ENCODE results near the gene EEF1G.

EEF1G gene

DNA sequence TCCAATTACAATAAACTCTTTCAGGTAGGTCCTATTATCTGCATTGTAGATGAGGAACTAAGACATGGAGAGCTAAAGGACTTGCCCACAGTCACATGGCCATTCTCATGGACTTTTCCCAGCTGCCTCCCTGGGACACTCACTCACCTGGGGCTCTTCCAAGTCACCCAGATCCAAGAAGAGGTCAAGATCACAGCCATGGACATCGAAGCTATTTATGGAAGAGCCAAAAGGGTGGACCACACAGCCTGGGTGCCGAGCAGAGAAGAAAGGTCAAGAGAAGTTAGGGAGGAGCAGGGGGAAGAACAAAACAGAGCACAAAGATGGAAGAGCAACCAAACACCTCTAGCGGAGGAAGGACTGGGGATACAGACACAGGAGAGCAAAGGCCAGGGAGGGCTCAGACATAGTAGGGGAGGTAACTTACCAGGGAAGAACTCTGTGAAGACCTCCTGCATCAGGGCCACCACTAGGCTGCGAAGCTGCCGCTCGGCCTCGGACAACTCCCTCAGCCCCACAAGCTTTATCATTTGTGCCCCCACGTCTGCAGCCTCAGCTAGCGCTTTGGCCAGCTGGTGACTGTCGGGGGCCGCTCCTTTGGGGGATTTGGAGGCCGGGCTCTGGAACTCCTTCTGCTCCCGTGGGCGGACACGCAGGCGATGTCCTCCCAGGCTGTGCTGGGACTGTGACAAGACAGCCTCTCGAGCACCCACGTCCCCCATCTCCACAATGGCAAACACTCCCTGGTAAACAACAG, 7.4 kb upstream of the EEF1G start:
- TF ChIP-seq, protein P1, sequence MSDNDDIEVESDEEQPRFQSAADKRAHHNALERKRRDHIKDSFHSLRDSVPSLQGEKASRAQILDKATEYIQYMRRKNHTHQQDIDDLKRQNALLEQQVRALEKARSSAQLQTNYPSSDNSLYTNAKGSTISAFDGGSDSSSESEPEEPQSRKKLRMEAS (IDR thresholded peaks at IDR 0.05): no peak
- TF ChIP-seq RAD21 (IDR thresholded peaks at IDR 0.05; ENCODE audit: low read depth) (no peak), EGR1 (IDR thresholded peaks at IDR 0.05) (no peak), NFIC (IDR thresholded peaks at IDR 0.05) (no peak), EP300 (IDR thresholded peaks at IDR 0.05; ENCODE audit: borderline replicate concordance) (no peak), TEAD4 (IDR thresholded peaks at IDR 0.05) (no peak), CREB1 (IDR thresholded peaks at IDR 0.05; ENCODE audit: low read depth) (no peak), YY1 (IDR thresholded peaks at IDR 0.05; ENCODE audit: low read depth) (no peak), TCF12 (IDR thresholded peaks at IDR 0.05; ENCODE audit: low read depth) (no peak), FOXM1 (IDR thresholded peaks at IDR 0.05; ENCODE audit: borderline replicate concordance, low read depth) (no peak), TAF1 (IDR thresholded peaks at IDR 0.05; ENCODE audit: low read depth) (no peak), CEBPB (IDR thresholded peaks at IDR 0.05) (no peak)
- TF ChIP-seq, protein P2, sequence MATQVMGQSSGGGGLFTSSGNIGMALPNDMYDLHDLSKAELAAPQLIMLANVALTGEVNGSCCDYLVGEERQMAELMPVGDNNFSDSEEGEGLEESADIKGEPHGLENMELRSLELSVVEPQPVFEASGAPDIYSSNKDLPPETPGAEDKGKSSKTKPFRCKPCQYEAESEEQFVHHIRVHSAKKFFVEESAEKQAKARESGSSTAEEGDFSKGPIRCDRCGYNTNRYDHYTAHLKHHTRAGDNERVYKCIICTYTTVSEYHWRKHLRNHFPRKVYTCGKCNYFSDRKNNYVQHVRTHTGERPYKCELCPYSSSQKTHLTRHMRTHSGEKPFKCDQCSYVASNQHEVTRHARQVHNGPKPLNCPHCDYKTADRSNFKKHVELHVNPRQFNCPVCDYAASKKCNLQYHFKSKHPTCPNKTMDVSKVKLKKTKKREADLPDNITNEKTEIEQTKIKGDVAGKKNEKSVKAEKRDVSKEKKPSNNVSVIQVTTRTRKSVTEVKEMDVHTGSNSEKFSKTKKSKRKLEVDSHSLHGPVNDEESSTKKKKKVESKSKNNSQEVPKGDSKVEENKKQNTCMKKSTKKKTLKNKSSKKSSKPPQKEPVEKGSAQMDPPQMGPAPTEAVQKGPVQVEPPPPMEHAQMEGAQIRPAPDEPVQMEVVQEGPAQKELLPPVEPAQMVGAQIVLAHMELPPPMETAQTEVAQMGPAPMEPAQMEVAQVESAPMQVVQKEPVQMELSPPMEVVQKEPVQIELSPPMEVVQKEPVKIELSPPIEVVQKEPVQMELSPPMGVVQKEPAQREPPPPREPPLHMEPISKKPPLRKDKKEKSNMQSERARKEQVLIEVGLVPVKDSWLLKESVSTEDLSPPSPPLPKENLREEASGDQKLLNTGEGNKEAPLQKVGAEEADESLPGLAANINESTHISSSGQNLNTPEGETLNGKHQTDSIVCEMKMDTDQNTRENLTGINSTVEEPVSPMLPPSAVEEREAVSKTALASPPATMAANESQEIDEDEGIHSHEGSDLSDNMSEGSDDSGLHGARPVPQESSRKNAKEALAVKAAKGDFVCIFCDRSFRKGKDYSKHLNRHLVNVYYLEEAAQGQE (IDR thresholded peaks at IDR 0.05; ENCODE audit: low read depth): no peak
- TF ChIP-seq, protein P3, sequence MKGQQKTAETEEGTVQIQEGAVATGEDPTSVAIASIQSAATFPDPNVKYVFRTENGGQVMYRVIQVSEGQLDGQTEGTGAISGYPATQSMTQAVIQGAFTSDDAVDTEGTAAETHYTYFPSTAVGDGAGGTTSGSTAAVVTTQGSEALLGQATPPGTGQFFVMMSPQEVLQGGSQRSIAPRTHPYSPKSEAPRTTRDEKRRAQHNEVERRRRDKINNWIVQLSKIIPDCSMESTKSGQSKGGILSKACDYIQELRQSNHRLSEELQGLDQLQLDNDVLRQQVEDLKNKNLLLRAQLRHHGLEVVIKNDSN (IDR thresholded peaks at IDR 0.05): no peak

DNA sequence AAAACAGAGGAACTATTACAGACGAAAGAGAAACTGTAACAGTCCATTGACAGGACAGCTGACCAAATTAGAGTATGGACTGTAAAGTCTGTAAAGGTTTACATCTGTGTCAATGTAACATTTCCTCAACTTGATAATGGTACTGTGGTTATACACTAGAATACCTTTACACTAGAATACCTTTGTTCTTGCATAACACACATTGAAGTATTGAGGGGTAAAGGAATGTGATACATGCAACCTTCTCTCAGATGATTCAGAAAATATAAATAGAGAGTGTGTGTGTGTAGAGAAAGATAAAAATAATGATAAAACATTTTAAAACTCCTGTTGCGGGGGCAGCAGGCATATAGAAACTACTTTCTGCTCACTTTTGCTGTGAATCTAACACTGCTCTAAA, 5.6 kb upstream of the EEF1G start:
- TF ChIP-seq EP300 (IDR thresholded peaks at IDR 0.05; ENCODE audit: borderline replicate concordance): no peak
- TF ChIP-seq FOXM1 (IDR thresholded peaks at IDR 0.05; ENCODE audit: borderline replicate concordance, low read depth): no peak
- no peak for TF ChIP-seq CREB1 (IDR thresholded peaks at IDR 0.05; ENCODE audit: low read depth)
- TF ChIP-seq TEAD4 (IDR thresholded peaks at IDR 0.05): no peak
- no peak for TF ChIP-seq ZBTB7A (IDR thresholded peaks at IDR 0.05; ENCODE audit: low read depth)
- TF ChIP-seq, protein P2 (IDR thresholded peaks at IDR 0.05; ENCODE audit: low read depth): no peak
- TF ChIP-seq EGR1 (IDR thresholded peaks at IDR 0.05): no peak
- TF ChIP-seq, protein P3 (IDR thresholded peaks at IDR 0.05): no peak
- no peak for TF ChIP-seq TCF12 (IDR thresholded peaks at IDR 0.05; ENCODE audit: low read depth)
- no peak for TF ChIP-seq RAD21 (IDR thresholded peaks at IDR 0.05; ENCODE audit: low read depth)
- TF ChIP-seq CEBPB (IDR thresholded peaks at IDR 0.05): no peak
- TF ChIP-seq YY1 (IDR thresholded peaks at IDR 0.05; ENCODE audit: low read depth): no peak
- TF ChIP-seq, protein P1 (IDR thresholded peaks at IDR 0.05): no peak
- TF ChIP-seq NFIC (IDR thresholded peaks at IDR 0.05): no peak
- TF ChIP-seq TAF1 (IDR thresholded peaks at IDR 0.05; ENCODE audit: low read depth): no peak

DNA sequence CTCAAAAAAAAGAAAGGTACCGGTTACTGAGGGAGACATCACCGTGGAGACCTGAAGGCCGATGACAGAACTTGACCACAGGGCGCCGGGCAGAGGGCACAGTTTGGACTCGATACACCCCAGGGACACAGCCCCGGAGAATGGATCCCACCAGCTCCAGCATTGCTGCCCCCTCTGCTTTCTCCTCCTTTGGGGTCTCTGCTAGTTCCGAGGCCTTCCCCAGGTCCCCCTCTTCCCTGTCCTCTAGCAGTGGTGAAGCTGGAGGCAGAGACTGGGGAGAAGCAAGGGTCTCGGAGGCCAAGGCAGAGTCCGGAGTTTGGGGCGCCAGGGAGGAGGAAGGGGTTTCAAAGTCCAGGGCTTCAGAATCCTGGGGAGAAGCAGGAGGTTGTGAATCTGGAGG, 4.8 kb upstream of the EEF1G start:
- TF ChIP-seq TAF1 (IDR thresholded peaks at IDR 0.05; ENCODE audit: low read depth) (no peak), YY1 (IDR thresholded peaks at IDR 0.05; ENCODE audit: low read depth) (no peak), EP300 (IDR thresholded peaks at IDR 0.05; ENCODE audit: borderline replicate concordance) (no peak), RAD21 (IDR thresholded peaks at IDR 0.05; ENCODE audit: low read depth) (no peak), TCF12 (IDR thresholded peaks at IDR 0.05; ENCODE audit: low read depth) (no peak)
- TF ChIP-seq, protein P1 (IDR thresholded peaks at IDR 0.05): no peak
- TF ChIP-seq, protein P2 (IDR thresholded peaks at IDR 0.05; ENCODE audit: low read depth): no peak

Data from Ishikawa (cell line).